Astrocyte of the hippocampus (primary cell): ENCODE data around the gene SKAP1.
A peak's percentile ranks its signal among the peaks of the same experiment; 100 is the strongest.

Experiments
- DNase-seq: peaks from one replicate; pipeline ENCODE4 v3.0.0; 2011; ENCODE audit warnings: low read depth, low spot score

The SKAP1 gene

GRCh38 chr17:48148029-48148770 lies 281.8 kb downstream of the SKAP1 start:
- DNase-seq = no peak

- DNase-seq = no peak
These were observed 284.8 kb downstream of the SKAP1 start for GRCh38 chr17:48144976-48145798.

- DNase-seq = no peak
These were observed 285.8 kb downstream of the SKAP1 start for GRCh38 chr17:48144231-48144630.

GRCh38 chr17:48143629-48144028 lies 286.4 kb downstream of the SKAP1 start:
- DNase-seq = no peak

GRCh38 chr17:48139944-48140343 lies 290.1 kb downstream of the SKAP1 start:
- no peak for DNase-seq

GRCh38 chr17:48137656-48138055 lies 292.4 kb downstream of the SKAP1 start:
- DNase-seq = no peak

- no peak for DNase-seq
These were observed 295.0 kb downstream of the SKAP1 start for GRCh38 chr17:48134912-48135480.

GRCh38 chr17:48132385-48132784 lies 297.6 kb downstream of the SKAP1 start:
- DNase-seq = no peak

GRCh38 chr17:48131216-48131824 lies 298.7 kb downstream of the SKAP1 start:
- DNase-seq = peak; percentile 82

GRCh38 chr17:48129981-48130380 lies 300.0 kb downstream of the SKAP1 start:
- DNase-seq = no peak

- no peak for DNase-seq
These were observed 301.6 kb downstream of the SKAP1 start for GRCh38 chr17:48128400-48128799.

- peak; percentile 55 for DNase-seq
These were observed 302.5 kb downstream of the SKAP1 start for GRCh38 chr17:48127371-48128051.

GRCh38 chr17:48126532-48126850 lies 303.5 kb downstream of the SKAP1 start:
- no peak for DNase-seq

GRCh38 chr17:48125829-48126531 lies 304.0 kb downstream of the SKAP1 start:
- no peak for DNase-seq

- DNase-seq = no peak
These were observed 306.1 kb downstream of the SKAP1 start for GRCh38 chr17:48123776-48124388.

- no peak for DNase-seq
These were observed 306.9 kb downstream of the SKAP1 start for GRCh38 chr17:48123111-48123510.

- no peak for DNase-seq
These were observed 307.4 kb downstream of the SKAP1 start for GRCh38 chr17:48122665-48123045.

- DNase-seq = no peak
These were observed 307.9 kb downstream of the SKAP1 start for GRCh38 chr17:48121923-48122664.

GRCh38 chr17:48113201-48113676 lies 316.8 kb downstream of the SKAP1 start:
- no peak for DNase-seq

- DNase-seq = no peak
These were observed 318.1 kb downstream of the SKAP1 start for GRCh38 chr17:48111937-48112241.
